Activated naive CD4-positive, alpha-beta T cell treated with anti-CD3 and anti-CD28 coated beads, Interleukin-2, amount 50 U/mL, for 16 hours (primary cell): ENCODE data around the gene CR1L.
A peak's percentile ranks its signal among the peaks of the same experiment; 100 is the strongest.
"Not testable (repeated sequence)": the region's sequence is repeated elsewhere in the genome, so short reads cannot be mapped to it uniquely, and the experiment has no call there.

Source experiments
- DNase-seq: peaks from one replicate; pipeline ENCODE4 v3.0.0-alpha.2; 2020

The CR1L gene

DNA sequence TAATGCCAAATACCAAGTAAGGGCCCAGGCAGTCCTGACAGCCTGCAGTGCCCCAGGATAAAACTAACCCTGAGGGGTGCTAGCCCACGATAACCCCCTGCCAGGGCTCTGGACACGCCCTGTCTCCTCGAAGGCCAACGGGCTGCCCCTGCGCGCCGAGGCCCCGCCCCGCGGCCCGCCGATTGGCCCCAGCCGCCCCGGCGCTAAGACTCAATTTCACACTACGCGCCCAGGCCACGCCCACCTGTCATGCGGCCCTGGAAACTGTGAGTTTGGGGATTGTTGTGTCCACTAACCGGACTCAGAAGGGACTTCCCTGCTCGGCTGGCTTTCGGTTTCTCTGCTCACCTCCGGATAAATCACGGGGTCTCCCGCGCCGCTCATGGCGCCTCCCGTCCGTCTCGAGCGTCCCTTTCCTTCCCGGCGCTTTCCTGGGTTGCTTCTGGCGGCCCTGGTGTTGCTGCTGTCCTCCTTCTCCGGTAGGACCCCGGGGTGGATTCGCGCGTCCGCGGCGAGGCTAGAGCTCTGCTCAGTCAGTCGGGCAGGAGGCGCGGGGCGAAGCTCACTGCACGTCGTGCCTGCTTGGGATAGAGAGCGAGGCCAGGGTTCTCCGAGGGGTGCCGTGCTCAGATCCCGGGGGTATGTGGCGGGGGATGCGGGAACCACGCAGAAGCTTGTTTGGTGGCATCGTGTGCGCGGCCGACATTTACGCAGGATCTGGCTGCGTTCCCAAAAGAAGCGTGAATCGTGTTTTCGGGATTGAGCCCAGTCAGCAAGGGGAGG is at the start of gene CR1L:
TSS of gene CR1L (plus strand) at position 282 of the 783 bp plus-strand sequence. CDS start at position 383, 101 bp downstream.
- DNase-seq, result peak; percentile 81

DNA sequence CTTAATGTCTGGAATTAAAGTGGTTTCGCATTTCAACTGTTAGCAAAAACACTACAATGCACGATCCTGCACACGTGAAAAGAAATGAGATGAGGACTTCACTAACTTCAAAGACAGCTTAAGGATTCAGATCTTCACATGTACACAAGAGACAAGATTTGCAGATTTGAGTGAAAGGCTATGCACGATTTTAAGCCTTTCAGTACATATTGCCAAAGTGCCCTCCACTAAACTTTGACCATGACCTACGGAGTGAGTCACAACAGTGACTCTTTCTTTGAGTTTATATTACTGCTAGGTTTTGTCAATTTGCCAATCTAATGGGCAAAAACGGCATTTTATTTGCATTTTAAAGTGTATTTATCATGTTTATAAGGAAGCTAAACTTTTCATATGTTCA is 41.2 kb upstream of the CR1L start:
- no peak for DNase-seq

DNA sequence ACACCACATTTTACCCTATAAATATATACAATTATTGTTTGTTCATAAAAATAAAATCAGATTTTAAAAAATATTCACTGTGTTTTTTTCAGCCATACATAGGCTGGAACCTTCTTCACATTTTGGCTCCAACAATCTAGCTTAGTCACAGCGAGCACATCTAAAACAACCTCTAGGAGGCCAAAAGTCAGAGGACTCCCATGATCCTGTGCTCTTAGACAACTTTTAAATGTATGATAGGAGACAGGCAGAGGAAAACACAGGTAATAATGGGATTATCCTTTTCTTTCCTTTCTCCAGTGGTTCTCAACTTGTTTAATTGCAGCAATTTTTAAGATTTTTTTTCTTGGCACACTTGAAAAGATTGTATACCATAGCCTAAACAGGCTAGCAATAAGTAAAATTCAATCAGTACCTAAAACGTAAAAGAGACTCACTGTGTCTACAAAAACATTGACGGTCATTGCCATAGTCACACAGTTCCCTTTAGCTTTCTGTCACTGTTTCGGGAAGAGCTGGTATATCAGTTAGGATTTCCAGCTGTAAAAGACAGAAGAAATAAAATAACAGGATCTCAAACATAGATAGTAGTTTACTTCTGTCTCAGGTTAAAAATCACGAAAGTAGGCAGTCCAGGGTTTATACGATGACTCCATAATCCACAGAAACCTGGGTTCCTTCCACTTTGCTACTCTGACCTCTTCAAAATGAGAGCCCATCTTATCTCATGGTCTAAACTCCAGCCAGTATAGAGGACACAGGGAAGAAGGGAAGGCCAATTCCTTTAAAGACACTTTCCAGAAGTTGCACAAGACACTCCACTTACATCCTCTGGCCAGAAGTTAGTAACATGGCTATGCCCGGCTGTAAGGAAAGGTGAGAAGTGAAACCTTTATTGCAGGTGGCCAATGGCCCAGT is 39.2 kb upstream of the CR1L start:
- DNase-seq, result no peak

DNA sequence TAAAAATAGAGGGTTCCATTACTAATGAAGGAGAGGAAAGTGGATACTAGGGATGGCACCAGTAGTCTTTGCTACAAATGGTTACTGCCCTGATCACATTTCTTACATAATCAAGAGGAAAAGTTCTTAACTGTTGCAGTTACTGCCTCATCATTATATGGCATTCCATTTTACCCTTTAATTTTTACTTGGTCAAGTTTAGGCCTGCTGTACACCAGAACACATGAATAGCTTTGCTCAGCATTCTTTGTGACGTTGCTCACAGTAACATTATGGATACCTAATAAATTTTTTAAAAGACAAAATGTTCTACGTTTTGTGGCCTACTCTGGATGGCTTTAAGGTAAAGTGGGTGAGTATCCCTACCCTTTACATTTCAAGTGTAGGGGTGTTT is 38.6 kb upstream of the CR1L start:
- no peak for DNase-seq

- no peak for DNase-seq
Observed at GRCh38 chr1:207612762-207613161, 32.2 kb upstream of the CR1L start.

DNA sequence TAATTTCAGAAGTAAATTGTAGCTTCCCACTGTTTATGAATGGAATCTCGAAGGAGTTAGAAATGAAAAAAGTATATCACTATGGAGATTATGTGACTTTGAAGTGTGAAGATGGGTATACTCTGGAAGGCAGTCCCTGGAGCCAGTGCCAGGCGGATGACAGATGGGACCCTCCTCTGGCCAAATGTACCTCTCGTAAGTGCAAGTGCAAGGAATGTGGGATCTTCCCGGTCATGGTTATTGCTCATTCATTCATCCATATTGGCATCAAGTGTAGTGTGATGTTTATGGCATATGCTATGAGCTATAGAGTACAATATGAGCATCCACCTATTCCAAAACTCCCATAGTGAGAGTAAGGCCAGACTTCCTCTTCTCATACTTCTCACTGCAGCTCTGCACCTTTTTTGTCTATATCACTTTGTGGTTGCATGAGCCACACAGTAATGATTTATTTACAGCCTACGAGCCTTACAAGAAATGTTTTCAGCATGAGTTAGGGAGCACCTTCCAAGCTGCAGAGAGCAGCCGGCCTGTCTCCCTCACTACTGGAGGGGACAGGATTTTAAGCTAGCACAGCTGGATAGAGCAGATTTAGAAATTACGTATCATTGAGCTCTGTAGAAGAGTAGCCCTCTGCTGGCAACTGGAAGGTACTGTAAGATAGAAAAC is 24.9 kb upstream of the CR1L start:
- no peak for DNase-seq

DNA sequence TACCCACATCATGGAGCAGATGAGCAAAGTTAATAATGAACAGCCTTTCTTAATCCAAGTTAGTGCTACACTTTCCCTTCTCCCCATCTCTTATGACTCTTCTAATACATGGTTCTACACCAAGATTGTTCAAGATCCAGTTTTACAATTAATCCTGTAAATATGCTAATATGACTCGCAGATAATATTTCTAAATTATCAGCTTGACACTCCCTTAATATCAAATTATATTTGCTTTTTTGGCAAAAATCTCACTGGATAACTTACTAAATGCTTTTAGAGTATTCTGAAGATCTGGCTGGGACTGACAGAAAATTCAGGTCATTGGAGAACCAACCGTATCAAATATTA is 24.4 kb upstream of the CR1L start:
- DNase-seq, result no peak

DNA sequence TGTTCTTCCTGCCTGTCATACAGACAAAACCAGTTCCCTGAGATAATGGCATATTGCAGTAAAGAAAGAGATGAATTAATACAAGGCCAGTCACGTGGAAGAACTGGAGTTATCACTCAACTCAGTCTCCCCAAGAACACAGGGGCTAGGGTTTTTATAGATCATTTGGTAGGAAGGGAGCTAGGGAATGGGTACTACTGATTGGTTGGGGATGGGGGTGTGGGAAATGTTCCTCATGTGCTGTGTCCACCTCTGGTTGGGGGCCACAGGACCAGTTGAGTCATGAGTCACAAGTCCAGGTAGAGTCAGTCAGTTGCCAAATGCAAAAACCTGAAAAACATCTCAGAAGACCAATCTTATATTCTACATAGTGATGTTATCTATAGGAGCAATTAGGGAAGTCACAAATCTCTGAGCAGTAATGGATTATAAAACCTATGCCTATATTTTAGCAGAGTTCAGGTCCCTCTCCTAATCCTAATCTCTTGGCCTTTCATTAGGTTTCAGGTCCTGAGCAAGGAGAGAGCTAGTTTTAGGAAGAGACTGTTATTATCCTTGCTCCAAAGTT is 19.3 kb upstream of the CR1L start:
- not testable (repeated sequence) for DNase-seq

DNA sequence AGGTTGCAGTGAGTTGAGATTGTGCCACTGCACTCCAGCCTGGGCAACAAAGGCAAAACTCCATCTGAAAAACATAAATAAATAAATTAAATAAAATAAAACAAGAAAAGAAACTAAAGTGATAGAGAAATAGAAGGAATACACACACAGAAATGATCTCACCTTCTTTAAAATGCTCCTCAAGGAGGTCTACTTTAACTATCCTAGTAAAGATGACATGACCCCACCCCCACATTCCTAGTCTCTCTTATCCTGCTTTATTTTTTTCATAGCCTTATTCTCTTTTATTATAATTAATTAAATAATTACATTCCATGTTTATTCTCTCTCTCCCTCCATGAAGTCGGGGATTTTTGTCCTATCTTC is 18.0 kb upstream of the CR1L start:
- no peak for DNase-seq

GRCh38 chr1:207627496-207627895 is 17.4 kb upstream of the CR1L start:
- no peak for DNase-seq

GRCh38 chr1:207628776-207629175 is 16.2 kb upstream of the CR1L start:
- DNase-seq, result no peak

GRCh38 chr1:207631137-207631536 is 13.8 kb upstream of the CR1L start:
- no peak for DNase-seq

DNA sequence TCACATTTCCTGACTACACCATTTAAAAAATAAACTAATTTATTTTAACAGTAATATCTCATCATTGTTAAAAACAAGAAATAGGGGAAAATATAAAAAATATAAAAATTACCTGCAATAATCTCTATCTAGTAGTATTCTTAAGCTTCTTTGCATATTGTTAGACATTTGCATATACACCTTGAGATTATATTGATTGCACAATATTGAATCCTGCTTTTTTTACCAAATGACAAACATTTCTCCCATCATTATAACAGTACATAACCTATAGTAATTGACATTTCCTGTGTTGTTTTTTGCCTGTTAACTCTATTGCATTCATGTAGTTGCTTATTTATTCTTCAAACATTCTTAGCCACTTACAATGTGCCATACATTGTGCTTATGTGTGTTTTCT is 11.7 kb upstream of the CR1L start:
- no peak for DNase-seq

GRCh38 chr1:207633699-207634289 is 11.1 kb upstream of the CR1L start:
- DNase-seq, result not testable (repeated sequence)

DNA sequence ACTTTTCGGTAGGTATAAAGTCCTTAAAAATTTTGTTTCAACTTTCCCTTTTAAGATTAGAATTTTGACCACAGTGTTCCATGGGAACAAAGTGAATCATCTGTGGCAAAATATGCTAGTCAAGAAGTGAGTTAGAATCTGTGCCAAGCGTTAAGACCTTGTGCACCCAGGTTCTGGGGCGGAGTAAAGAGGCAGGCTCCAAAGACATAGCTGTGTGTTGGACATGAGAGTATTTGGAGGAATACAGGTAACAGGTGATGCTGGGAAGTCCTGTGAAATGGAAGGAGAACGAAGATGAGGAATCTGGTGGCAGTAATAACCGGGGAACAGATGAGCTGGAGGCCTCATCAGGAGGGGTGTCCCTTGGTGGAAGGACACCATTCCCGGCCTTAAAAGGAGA is 10.6 kb upstream of the CR1L start:
- not testable (repeated sequence) for DNase-seq

GRCh38 chr1:207635569-207636186 is 9.3 kb upstream of the CR1L start:
- DNase-seq, result not testable (repeated sequence)

- not testable (repeated sequence) for DNase-seq
Observed at GRCh38 chr1:207638487-207639145, 6.3 kb upstream of the CR1L start.

- not testable (repeated sequence) for DNase-seq
Observed at GRCh38 chr1:207639362-207639761, 5.6 kb upstream of the CR1L start.

DNA sequence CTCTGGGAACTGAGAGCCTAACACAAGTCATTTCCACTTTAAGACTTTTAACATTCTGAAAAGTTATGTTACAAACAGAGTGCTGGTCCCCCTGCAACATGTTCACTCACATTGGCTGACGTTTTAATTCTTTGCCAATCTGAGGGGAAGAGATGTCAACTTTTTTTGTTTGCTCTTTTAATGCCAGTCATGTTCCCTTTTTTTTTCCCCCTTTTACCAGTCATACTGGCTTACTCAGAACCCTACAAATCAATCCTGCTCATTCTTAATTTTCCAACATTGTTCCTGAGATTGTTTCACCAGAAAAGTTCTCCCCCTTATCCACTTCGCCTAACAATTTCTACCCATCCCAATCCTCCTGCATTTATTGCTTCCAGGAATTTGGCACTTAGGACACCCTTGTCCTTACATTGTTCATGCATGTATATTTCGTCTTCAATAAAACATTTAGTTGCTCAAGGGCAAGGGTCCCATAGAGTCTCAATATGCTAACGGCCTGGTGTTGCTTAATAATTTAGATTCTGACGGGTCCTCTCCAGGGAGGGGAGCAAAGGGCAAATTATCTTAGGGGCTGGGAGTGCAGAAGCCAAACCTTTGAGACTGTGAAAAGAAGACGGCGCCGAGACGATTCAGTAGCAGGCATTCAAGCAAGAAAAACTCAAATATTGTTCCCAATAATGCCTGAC is 624 bp upstream of the CR1L start:
- DNase-seq, result no peak

GRCh38 chr1:207645635-207646081 is 725 bp downstream of the CR1L start:
- DNase-seq, result no peak

- DNase-seq, result no peak
Observed at GRCh38 chr1:207646171-207646570, 1.2 kb downstream of the CR1L start.
